OCI-LY1 (cell line): Measurements from ENCODE around the gene ARHGEF12.

Experiments
- CTCF ChIP-seq: fragments of 200-600 bp; sonication (generic), shearing (Covaris generic); IDR thresholded peaks from 2 replicates; pipeline ENCODE4 v1.5.1; 2017; ENCODE audit warnings: mild to moderate bottlenecking, antibody characterized with exemption, low read length, moderate library complexity, mixed read lengths
- EZH2 ChIP-seq: fragments of 200-600 bp; sonication (generic), shearing (Covaris generic); IDR thresholded peaks from 2 replicates; pipeline ENCODE4 v1.8.0; 2017; ENCODE audit warnings: borderline replicate concordance, mixed run types, mild to moderate bottlenecking, antibody characterized with exemption, low read length, moderate library complexity, mixed read lengths

GRCh38 chr11:120392793-120393192 is 56.6 kb downstream of the ARHGEF12 start:
- TF ChIP-seq EZH2 (no peak), CTCF (no peak)
